Body of pancreas (tissue), 4 donors: ENCODE data around the gene RC3H1.

Experiments
- POLR2A ChIP-seq, 3 donors: fragments of 450-650 bp; IDR thresholded peaks; one replicate each; pipeline ENCODE4 v1.6.1; 2016; ENCODE audit warnings: antibody characterized with exemption in 3 of 3, mild to moderate bottlenecking in 2 of 3
- TF ChIP-seq, protein P1 (sequence below), 7 experiments: fragments of 450-650 bp in 4 of 7; fragments of 200-600 bp in 3 of 7; sonication (generic) in 3 of 7; IDR thresholded peaks; one replicate each; pipeline ENCODE4 v1.5.1; 2016 to 2019; ENCODE audit warnings: antibody characterized with exemption in 7 of 7

GRCh38 chr1:173915596-173915995 lies 106.6 kb downstream of the RC3H1 start:
- TF ChIP-seq, protein P1, sequence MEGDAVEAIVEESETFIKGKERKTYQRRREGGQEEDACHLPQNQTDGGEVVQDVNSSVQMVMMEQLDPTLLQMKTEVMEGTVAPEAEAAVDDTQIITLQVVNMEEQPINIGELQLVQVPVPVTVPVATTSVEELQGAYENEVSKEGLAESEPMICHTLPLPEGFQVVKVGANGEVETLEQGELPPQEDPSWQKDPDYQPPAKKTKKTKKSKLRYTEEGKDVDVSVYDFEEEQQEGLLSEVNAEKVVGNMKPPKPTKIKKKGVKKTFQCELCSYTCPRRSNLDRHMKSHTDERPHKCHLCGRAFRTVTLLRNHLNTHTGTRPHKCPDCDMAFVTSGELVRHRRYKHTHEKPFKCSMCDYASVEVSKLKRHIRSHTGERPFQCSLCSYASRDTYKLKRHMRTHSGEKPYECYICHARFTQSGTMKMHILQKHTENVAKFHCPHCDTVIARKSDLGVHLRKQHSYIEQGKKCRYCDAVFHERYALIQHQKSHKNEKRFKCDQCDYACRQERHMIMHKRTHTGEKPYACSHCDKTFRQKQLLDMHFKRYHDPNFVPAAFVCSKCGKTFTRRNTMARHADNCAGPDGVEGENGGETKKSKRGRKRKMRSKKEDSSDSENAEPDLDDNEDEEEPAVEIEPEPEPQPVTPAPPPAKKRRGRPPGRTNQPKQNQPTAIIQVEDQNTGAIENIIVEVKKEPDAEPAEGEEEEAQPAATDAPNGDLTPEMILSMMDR (IDR thresholded peaks at IDR 0.05) = no peak
- no peak for TF ChIP-seq POLR2A (IDR thresholded peaks at IDR 0.05)
